NCI-H2196 treated with DMSO at 0.1 percent for 48 hours (cell line): Measurements from ENCODE around the gene GPR35.

ENCODE experiments used
- DNase-seq: peaks from one replicate; lab custom pipeline; 2025; ENCODE audit not compliant: unreplicated experiment; lab: John Stamatoyannopoulos, UW

The GPR35 gene

DNA sequence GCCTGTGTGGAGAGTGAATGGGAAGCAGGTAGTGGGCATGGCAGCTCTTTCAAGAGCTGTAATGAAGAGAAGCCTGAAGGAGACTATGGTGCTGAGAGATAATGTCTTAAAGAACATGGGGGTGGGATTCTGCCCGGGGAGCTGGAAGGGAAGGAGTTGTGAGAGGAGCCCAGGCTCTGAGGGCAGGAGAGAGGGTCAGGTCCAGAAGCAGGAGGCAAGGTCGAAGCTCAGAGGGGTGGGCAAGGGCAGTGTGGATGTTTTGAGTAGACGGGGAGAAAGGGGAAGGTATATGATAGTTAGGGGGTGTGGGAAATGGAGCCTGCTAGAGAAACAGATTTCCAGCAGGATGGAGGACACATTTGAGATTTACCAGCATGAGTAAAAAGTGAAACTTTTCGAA lies 36.6 kb upstream of the GPR35 start:
- DNase-seq, result no peak

- DNase-seq, result no peak
Observed at GRCh38 chr2:240589375-240589774, 35.9 kb upstream of the GPR35 start.

DNA sequence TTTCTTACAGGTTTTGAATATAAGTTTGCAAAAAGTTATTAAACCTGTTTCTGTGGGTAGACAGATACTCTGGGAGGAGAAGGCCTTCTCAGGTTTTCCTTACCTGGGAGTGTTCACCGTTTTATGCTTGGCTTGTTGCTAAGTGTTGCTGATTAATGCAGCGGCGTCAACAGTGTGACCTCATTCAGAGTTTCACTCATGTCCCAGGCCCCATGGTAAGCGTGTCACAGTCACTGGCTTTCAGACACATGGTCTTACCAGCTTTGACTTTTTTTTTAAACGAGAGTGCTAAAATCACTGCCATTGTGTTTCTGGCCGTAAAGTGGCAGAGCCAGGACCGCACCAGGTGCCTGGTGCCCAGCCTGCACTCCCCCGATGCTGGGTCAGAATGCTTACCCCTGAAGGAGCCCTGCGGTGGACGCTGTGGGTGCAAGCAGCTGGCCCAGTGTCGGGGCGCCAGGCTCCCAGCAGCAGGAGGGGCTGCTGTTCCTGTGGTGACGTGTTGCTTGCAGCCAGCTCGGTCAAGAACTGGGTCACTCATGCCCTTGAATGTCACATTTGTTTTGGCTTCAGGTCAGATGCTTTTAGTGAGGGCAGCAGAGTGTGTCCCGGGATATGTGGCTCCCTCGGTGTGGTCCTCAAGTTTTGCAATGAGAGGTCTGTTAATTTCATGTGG lies 35.3 kb upstream of the GPR35 start:
- no peak for DNase-seq

DNA sequence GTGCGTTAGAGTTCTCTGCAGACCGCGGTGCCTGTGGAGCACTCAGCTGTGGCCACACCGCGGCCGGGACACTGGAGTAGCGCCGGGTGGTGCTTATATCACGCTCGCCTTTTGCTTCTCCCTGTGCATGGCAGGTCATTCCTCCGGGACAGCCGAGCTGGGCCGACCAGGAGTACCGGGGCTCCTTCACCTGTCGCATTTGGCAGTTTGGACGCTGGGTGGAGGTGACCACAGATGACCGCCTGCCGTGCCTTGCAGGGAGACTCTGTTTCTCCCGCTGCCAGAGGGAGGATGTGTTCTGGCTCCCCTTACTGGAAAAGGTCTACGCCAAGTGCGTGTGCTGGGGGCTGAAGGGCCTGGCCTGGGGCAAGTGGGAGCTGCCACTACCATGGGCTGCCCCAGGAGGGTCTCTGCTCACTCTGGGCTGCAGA lies 34.6 kb upstream of the GPR35 start:
- no peak for DNase-seq

DNA sequence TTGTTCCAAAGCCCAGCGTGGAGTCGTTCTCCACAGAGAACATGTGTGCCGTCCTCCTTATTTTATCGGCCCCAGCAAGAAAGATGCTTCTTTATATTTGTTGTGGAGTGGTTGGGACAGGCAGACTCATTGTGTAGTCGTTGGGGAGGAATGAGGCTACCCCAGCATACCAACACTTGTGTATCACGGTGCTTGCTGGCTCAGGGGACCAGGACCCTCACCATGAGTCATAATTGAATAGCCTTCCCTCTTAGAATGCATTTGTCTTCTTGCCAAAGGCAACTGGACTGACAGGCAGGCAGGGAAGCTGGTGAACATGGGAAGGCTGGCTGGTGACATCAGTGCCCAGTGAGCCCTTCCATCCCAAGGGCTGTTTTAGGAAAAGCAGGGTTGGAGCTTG lies 34.1 kb upstream of the GPR35 start:
- DNase-seq, result no peak

- DNase-seq, result no peak
Observed at GRCh38 chr2:240591784-240592183, 33.5 kb upstream of the GPR35 start.

- DNase-seq, result no peak
Observed at GRCh38 chr2:240593026-240593702, 32.1 kb upstream of the GPR35 start.

- no peak for DNase-seq
Observed at GRCh38 chr2:240593703-240594451, 31.4 kb upstream of the GPR35 start.

GRCh38 chr2:240594511-240595380 lies 30.5 kb upstream of the GPR35 start:
- no peak for DNase-seq

DNA sequence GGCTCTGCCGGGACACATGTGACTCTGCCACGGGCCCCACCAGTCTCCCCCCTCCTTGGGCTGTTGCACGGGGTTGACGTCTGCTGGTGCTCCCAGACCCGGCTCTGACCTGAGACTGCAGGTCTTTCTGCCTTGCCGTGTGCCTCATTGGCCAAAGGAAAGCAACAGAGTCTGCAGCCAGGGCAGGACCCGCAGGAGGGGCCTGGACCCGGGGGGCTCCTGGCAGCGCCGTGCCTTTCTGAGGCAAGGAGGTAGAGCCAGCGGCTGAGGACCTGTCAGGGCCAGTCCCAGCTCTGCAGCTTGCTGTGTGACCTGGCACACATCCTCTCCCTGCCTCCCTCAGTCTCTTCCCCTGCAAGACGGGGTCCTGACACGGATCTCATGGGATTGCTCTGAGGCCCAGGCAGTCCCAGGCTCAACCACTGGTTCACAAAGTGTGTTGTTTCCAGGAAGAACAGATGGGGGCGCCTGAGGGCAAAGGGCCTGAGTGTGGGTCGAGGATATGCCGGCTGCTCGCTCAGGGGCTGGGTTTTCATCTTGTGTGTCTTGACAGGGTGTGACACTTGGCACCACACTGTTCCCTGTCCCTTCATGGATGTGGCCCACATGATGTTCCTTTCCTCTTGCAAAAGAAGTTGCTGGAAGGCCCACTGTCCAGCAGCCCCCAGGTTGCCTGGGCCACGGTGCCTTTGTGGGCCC lies 29.8 kb upstream of the GPR35 start:
- DNase-seq, result no peak

GRCh38 chr2:240596080-240596460 lies 29.2 kb upstream of the GPR35 start:
- DNase-seq, result no peak

- DNase-seq, result no peak
Observed at GRCh38 chr2:240596491-240596931, 28.8 kb upstream of the GPR35 start.

- DNase-seq, result no peak
Observed at GRCh38 chr2:240597054-240597418, 28.2 kb upstream of the GPR35 start.

- DNase-seq, result no peak
Observed at GRCh38 chr2:240597419-240598181, 27.7 kb upstream of the GPR35 start.

DNA sequence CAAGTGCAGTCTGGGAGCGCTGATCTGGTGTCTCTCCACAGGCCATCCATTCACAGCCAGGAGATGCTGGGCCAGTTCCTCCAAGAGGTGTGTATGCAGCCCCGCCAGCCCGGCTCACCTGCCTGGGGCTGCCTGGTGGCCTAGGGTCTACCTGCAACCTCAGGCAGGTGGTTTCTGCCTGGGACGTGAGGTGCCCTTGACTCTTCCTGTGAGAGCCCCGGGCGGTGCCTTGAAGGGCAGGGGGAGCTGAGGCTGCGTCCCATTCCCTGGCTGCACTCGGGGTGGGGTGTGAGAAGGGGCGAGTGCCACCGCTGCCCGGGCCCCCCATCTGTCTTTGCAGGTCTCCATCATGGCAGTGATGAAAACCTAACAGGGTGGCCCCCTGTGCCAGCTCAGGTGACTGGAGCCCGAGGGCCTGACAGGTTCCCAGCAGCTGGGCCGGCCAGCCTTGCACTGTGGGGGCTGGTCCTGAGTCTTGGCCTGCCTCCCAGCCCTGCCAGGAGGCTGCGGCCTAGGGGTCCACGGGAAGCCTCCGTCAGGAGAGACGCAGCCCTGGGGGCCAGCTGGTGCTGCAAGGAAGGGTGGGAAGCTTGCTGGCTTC lies 26.9 kb upstream of the GPR35 start:
- no peak for DNase-seq

DNA sequence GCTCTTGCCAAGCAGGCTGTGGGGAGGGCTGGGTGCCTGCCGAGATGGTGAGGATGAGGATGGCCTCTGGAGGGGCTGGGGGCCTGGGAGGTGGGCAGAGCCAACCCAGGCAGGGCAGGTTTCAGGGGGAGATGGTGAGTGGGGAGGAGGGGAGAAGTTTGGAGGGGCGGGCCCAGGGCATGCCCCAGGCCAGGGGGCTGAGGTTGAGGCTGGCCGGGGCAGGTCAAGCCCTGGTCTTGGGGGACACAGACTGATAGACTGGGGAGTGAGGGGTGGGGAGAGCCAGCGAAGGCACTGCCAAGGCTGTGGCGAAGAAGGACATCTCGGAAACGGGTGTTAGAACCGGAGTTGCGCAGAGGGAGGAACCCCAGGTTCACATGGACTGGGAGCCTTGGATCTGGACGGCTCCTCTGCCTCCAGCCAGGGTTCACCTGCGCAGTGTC lies 26.1 kb upstream of the GPR35 start:
- DNase-seq, result no peak

- DNase-seq, result no peak
Observed at GRCh38 chr2:240600451-240600961, 24.8 kb upstream of the GPR35 start.

- no peak for DNase-seq
Observed at GRCh38 chr2:240601061-240601830, 24.0 kb upstream of the GPR35 start.

GRCh38 chr2:240601831-240602160 lies 23.5 kb upstream of the GPR35 start:
- no peak for DNase-seq
